ENCODE results near the gene MACIR. TPM values are rescaled to one million over a fixed set of nuclear protein-coding genes. Genes with fewer than 3 reads are reported as not detected.

Gene MACIR, protein sequence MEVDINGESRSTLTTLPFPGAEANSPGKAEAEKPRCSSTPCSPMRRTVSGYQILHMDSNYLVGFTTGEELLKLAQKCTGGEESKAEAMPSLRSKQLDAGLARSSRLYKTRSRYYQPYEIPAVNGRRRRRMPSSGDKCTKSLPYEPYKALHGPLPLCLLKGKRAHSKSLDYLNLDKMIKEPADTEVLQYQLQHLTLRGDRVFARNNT
- 28.1 and 82.0 TPM in 2 replicates for total RNA-seq

DNA sequence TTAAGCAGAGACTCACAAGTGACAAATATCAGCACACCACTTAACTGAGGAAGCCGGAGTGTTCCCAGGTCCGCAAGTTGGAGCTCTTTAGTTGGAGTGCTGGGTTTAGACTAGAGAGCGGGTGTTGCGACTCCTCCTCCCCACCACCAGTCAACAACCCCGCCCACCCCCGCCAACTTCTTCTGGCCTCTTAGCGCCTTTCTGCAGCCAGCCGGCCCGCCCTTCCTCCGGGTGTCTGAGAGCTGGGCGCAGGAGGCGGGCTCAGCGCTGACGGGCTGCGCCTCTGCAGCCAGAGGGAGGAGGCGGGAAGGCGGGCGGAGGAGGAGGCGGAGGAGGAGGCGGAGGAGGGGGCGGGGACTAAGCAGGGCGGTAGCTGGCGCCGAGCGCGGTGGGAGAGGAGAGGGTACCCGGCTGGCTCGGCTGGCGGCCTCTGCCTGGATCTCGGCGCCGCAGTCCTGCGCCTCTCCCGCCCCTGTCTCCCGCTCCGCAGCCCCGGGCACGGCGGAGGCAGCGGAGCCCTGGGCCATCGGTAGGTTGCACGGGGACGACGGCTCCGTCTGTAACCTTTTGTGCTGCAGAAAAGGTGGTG is at the start of gene MACIR:
TSS of gene MACIR (plus strand) at position 396 of the 589 bp plus-strand sequence. CDS start 17,157 bp downstream, outside the sequence.

Other genes with a start within 250 kb of the MACIR start
- 7.9 and 10.5 TPM in 2 replicates for gene GIN1, start 138.6 kb upstream of the MACIR start, total RNA-seq
- gene PPIP5K2, start 138.5 kb upstream of the MACIR start, total RNA-seq: 52.9 and 60.6 TPM in 2 replicates